NB4 (cell line): Measurements from ENCODE around the gene MACROD2.

ENCODE experiments used
- CTCF ChIP-seq: IDR thresholded peaks from one replicate; pipeline ENCODE4 v1.5.1; 2012; ENCODE audit warnings: low read depth, low read length
- MAX ChIP-seq: IDR thresholded peaks from 2 replicates; pipeline ENCODE4 v1.6.1; 2011; ENCODE audit warnings: low read depth, low read length
- MYC ChIP-seq: IDR thresholded peaks from 2 replicates; pipeline ENCODE4 v1.6.1; 2011; ENCODE audit warnings: low read depth, low read length
- POLR2A ChIP-seq: IDR thresholded peaks from 2 replicates; pipeline ENCODE4 v1.6.1; 2011; ENCODE audit warnings: mild to moderate bottlenecking; ENCODE audit not compliant: insufficient read length; ENCODE audit errors: extremely low read depth

GRCh38 chr20:14446446-14446845, 451.1 kb downstream of the MACROD2 start:
- TF ChIP-seq POLR2A: no peak
- TF ChIP-seq CTCF: no peak
- TF ChIP-seq MAX: no peak
- TF ChIP-seq MYC: no peak
